GM10266 (cell line): Measurements from ENCODE around the gene AVPR1B.

ENCODE experiments used
- DNase-seq: peaks from one replicate; pipeline ENCODE4 v3.0.0; 2012; ENCODE audit errors: extremely low spot score
- CTCF ChIP-seq: IDR thresholded peaks from 2 replicates; pipeline ENCODE4 v1.5.1; 2012; ENCODE audit warnings: mild to moderate bottlenecking, low read depth; ENCODE audit not compliant: control insufficient read depth, insufficient read depth; ENCODE audit errors: missing control alignments

Gene AVPR1B

GRCh38 chr1:206094024-206094423 is 23.2 kb downstream of the AVPR1B start:
- no peak for DNase-seq
- TF ChIP-seq CTCF = no peak

GRCh38 chr1:206089341-206089740 is 27.8 kb downstream of the AVPR1B start:
- TF ChIP-seq CTCF = no peak
- DNase-seq = no peak

GRCh38 chr1:206087091-206087490 is 30.1 kb downstream of the AVPR1B start:
- DNase-seq = no peak
- TF ChIP-seq CTCF = no peak

GRCh38 chr1:206083750-206084149 is 33.4 kb downstream of the AVPR1B start:
- no peak for DNase-seq
- no peak for TF ChIP-seq CTCF

- no peak for DNase-seq
- no peak for TF ChIP-seq CTCF
Measured at GRCh38 chr1:206082831-206083695, 34.1 kb downstream of the AVPR1B start.

GRCh38 chr1:206081856-206082255 is 35.3 kb downstream of the AVPR1B start:
- TF ChIP-seq CTCF = no peak
- no peak for DNase-seq

GRCh38 chr1:206080026-206080820 is 37.0 kb downstream of the AVPR1B start:
- no peak for TF ChIP-seq CTCF
- no peak for DNase-seq
